Activated CD4-positive, alpha-beta T cell treated with anti-CD3 and anti-CD28 coated beads for 48 hours (primary cell): Measurements from ENCODE around the gene IDH2.

Source experiments
- DNase-seq: peaks from one replicate; pipeline ENCODE4 v3.0.0-alpha.2; 2020

The IDH2 gene

DNA sequence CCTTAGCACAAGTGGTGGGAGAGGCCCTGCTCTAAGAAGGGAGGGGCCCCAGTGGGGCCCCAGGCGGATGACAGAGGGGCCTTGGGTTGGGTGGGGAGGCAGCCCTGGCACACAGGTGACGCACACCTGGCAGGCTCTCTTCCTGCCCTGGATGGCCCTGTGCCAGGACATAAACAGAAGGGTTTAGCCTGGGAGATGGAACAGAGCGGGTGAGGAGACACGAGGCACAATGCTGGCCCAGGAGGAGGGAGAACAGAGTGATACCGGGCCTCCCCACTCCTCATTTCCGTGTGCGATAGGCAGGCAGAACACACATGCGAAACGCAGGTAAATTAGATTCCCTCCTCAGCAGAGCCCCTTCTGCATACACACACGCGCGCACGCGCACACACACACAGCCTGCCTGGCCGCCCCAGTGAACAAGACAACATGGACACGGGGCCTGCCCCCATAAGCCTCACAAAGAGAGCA lies 39.8 kb downstream of the IDH2 start:
- DNase-seq: peak; percentile 30

DNA sequence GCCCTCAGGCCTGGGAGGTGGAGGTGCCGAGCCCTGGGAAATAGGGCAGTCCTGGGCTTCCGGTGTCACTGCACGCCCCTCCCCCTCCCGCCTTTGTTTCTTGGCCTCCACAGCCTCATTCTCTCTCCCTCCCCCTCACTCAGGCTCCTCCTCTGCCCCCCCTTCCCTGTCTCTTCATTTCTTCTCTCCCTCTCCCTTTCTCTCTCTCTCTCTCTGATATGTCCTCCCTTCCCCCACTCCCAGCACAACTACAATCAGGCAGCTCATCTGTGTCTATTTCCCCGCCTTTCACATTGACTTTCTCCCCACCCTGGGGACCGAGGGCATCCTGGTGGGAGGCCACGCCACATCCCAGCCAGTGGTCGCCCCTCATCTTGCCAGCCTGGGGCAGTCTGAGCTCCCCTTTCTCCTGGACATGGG lies 40.2 kb downstream of the IDH2 start:
- peak; percentile 66 for DNase-seq

DNA sequence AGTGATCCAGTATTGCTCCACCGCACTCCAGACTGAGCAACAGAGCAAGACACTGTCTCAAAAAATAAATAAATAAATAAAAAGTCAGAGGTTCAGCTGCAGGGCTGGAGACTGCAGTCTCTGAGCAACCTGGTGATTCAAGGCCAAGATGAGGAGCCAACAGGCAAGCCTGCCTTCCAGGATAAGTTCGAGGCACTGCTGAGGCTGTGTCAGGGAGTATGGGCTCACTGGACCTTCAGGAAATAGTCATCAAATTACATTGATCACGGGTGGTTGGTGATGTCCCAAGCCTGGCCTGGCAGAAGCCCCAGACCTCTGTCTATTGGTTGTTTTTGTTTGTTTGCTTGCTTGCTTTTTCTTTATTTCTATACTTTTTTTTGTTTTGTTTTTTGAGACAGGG lies 41.5 kb downstream of the IDH2 start:
- DNase-seq: no peak

DNA sequence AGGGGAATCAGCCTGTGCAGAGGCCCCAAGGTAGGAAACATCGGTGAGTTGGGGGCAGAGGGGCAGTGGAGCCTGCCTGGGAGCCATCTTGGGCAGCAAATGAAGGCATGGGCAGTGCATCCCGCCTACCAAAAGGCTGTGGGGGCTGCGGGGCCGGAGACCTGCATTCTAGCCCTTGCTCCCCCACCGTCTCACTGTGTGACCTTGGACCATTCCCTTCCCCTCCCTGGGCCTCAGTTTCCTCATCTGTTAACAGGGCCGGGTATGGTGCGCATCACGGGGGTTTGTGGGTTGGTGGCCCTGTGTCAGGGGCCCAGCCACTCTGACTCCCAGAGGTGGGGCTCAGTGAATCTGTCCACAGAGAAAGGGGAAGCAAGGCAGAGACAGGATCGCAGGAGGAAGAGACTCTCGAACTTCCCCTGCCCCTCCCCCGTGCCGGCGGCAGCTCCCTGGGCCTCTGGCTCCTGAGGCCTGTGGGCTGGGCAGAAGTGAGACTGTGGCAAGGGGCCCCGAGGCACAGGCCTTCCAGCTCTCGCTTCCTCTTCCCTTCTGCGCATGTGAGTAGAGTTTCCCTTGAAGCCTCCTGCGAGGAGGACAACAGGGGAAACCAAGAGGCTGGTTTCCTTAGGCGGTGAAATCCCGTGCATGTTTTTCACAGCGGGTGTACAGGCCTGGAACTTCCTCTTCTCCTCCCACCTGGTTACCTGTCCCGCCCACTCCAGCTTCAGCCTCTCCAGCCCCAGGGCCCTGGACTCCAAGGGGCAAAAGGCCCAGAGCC lies 42.9 kb downstream of the IDH2 start:
- DNase-seq: peak; percentile 88

GRCh38 chr15:90058775-90059174 lies 43.5 kb downstream of the IDH2 start:
- no peak for DNase-seq

- peak; percentile 21 for DNase-seq
Measured at GRCh38 chr15:90058308-90058707, 44.0 kb downstream of the IDH2 start.

DNA sequence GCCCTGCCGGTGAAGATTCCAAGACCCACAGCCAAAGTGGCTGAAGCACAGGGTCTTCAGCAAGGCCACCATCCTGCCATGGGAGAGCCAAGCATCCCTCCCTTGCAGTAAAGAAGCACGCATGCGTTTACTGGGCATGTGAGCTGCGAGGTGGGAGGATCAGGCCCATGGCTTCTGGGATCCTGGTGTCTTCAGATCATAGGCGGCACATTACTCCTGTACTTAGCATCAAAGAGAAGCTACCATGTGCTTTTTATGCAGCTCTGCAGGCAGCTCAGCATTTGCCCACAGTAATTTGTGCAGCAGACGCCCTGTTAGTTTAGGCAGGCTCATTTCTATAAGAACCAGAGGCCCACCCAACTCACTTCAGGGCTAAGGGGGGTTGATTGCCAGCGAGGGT lies 45.7 kb downstream of the IDH2 start:
- DNase-seq: no peak

GRCh38 chr15:90055182-90055581 lies 47.1 kb downstream of the IDH2 start:
- DNase-seq: no peak

GRCh38 chr15:90054618-90055097 lies 47.6 kb downstream of the IDH2 start:
- DNase-seq: no peak

DNA sequence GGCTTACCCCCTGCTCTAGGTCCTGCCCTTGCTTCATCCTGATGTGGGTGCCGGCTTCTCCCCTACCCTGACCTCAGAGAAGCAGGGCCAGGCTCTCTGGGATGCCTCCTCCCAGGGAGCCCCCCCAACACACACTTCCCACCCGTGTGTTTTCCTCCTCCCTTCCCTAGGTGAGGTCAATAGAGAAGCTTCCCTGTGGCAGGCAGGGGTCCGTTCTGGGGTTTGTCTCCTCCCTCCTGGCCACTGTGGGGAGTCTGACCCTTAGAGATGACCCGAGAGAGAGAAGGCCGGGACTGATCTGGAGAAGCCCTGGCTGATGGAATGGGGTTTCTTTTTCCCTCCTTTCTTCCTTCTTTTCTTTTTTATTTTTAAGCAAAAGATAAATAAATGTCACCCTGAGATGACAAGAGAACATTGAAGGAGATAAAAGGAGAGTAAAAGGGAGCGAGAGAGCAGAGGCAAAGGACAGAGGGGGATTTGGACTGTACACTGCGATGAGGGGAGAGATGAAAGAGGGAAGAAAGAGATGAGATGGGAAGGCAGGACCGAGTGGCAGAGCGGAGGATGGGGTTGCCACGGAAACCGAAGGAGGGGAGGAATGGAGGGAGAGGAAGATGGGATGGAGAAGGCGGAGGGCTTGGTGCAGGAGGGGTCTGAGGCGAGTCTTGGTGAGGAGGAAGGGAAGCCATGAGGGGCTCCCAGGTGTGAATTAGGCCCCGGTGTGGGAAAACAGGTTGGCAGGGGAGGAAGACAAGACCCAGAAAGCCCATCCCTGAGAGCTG lies 48.4 kb downstream of the IDH2 start:
- no peak for DNase-seq

- DNase-seq: no peak
Measured at GRCh38 chr15:90051874-90052273, 50.4 kb downstream of the IDH2 start.

GRCh38 chr15:90049666-90050604 lies 52.3 kb downstream of the IDH2 start:
- no peak for DNase-seq

DNA sequence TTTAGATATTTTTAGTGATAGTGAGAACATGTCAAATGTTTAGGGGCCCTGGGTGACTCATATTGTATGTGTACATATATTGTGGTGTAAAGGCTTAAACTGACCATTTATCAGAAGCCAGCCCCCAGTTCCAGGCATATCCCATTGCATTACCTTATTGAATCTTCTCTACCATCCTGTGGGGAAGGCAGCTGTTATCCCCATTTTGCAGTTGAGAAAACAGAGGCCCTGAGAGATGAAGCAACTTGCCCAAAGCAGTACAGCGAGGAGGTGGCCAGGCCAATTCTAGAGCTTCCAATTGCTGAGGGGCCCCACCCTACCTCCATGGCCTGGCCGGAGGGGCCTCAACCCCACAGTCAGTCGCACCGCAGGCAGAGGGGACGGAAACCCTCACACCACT lies 53.2 kb downstream of the IDH2 start:
- no peak for DNase-seq

DNA sequence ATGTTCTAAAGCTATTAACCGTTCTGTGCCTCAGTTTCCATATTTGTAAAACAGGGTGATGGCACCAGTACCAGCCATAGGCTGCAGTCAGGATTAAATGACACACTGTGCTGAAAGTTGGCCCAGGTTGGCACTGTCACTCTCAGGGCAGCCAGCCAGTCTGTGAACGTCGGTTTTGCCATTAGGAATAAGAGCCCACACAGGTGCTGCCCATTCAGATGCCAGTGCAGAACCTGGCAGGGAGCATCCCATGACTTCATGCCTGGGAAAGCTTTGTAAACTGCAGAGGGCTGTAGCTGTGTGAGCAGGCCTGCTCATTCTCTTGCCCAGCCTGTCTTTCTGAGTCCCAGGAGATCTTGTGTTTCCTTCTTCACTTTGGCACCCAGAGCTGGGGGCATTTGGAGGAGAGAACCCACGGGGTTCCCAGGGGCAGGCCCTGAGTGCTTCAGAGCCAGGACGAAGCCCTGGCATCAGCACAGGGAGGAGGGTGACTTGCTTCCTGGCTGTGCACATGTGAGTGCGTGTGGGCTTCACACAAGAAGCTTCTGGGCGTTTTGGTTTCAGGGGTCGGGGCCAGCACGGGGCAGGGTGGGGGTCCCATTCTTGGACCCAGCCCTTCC lies 54.2 kb downstream of the IDH2 start:
- DNase-seq: no peak

GRCh38 chr15:90046911-90047392 lies 55.3 kb downstream of the IDH2 start:
- DNase-seq: no peak

DNA sequence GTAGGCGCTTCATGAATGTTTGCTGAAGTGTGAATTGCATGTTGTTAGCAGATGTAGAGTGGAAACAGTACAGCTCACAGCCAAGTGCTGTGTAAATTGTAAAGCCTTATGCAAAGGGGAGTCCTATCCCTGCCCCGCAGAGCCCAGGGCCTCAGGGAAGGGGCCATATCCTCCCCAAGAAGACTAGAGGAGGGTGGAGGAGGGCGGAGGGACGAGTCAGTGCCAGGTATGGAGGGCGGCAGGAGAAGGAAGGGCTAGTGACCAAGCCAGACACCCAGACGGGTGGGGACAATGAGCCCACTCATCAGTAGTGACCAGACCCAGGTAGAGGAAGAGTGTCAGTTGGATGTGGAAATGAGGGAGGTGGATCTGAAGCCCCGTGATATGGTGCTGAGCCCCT lies 56.0 kb downstream of the IDH2 start:
- no peak for DNase-seq

DNA sequence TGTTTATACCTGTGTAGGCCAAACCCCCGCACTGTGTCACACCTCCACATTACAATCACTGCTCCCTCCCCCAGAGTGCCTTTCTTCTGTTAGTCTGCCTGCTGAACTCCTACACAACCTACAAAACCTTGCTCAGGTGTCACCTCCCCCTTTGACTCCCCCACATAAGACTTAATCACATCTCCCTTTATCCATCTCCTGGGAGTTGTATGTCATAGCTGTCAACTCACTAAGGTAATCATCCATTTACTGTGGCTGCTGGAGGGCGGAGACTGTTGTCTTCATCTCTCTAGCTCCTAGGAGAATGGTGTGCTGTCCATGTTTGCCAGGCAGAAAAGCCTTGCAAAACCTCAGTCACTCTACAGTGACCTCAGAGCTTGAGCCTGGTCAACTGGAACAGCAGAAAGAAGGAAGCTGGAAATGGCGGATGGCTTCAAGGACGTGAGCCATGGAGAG lies 57.3 kb downstream of the IDH2 start:
- no peak for DNase-seq

GRCh38 chr15:90044191-90044590 lies 58.1 kb downstream of the IDH2 start:
- DNase-seq: no peak

GRCh38 chr15:90043530-90044010 lies 58.7 kb downstream of the IDH2 start:
- no peak for DNase-seq

GRCh38 chr15:90042766-90043529 lies 59.3 kb downstream of the IDH2 start:
- no peak for DNase-seq

GRCh38 chr15:90042356-90042755 lies 59.9 kb downstream of the IDH2 start:
- no peak for DNase-seq
